HG02852 (cell line): ENCODE measurements around the gene PLB1.
"Not testable (repeated sequence)": the region's sequence is repeated elsewhere in the genome, so short reads cannot be mapped to it uniquely, and the experiment has no call there.

Experiments used
- ATAC-seq: cut with Tn5 transposase; IDR thresholded peaks from one replicate; pipeline ENCODE4 v1.9.1; 2021; ENCODE audit warnings: mild to moderate bottlenecking, moderate library complexity; ENCODE audit not compliant: unreplicated experiment

The PLB1 gene

GRCh38 chr2:28663359-28663758, 167.5 kb downstream of the PLB1 start:
- ATAC-seq: no peak

GRCh38 chr2:28664120-28664842, 168.4 kb downstream of the PLB1 start:
- ATAC-seq: no peak

- ATAC-seq: no peak
Measured at GRCh38 chr2:28665041-28665704, 169.3 kb downstream of the PLB1 start.

- not testable (repeated sequence) for ATAC-seq
Measured at GRCh38 chr2:28665811-28666377, 170.0 kb downstream of the PLB1 start.

GRCh38 chr2:28666496-28667184, 170.8 kb downstream of the PLB1 start:
- no peak for ATAC-seq

- no peak for ATAC-seq
Measured at GRCh38 chr2:28667261-28667660, 171.4 kb downstream of the PLB1 start.

- no peak for ATAC-seq
Measured at GRCh38 chr2:28668106-28668814, 172.4 kb downstream of the PLB1 start.

- ATAC-seq: no peak
Measured at GRCh38 chr2:28668880-28669279, 173.0 kb downstream of the PLB1 start.

- ATAC-seq: no peak
Measured at GRCh38 chr2:28670856-28671255, 175.0 kb downstream of the PLB1 start.

- ATAC-seq: no peak
Measured at GRCh38 chr2:28673338-28673737, 177.5 kb downstream of the PLB1 start.

- ATAC-seq: no peak
Measured at GRCh38 chr2:28674062-28674712, 178.3 kb downstream of the PLB1 start.

- ATAC-seq: no peak
Measured at GRCh38 chr2:28674713-28675068, 178.8 kb downstream of the PLB1 start.

- ATAC-seq: no peak
Measured at GRCh38 chr2:28676152-28676835, 180.4 kb downstream of the PLB1 start.

- ATAC-seq: no peak
Measured at GRCh38 chr2:28678175-28678855, 182.5 kb downstream of the PLB1 start.

- no peak for ATAC-seq
Measured at GRCh38 chr2:28678944-28679343, 183.1 kb downstream of the PLB1 start.

- ATAC-seq: peak; percentile 13
Measured at GRCh38 chr2:28680657-28681056, 184.8 kb downstream of the PLB1 start.

GRCh38 chr2:28681158-28681571, 185.3 kb downstream of the PLB1 start:
- ATAC-seq: peak; percentile 86

GRCh38 chr2:28681606-28682005, 185.7 kb downstream of the PLB1 start:
- no peak for ATAC-seq

- ATAC-seq: no peak
Measured at GRCh38 chr2:28683100-28683706, 187.3 kb downstream of the PLB1 start.
